HG03342 (cell line): ENCODE results near the gene APOA1.

Experiments
- ATAC-seq: cut with Tn5 transposase; IDR thresholded peaks from one replicate; pipeline ENCODE4 v1.9.1; 2021; ENCODE audit warnings: mild to moderate bottlenecking, moderate library complexity; ENCODE audit not compliant: unreplicated experiment

APOA1 gene

DNA sequence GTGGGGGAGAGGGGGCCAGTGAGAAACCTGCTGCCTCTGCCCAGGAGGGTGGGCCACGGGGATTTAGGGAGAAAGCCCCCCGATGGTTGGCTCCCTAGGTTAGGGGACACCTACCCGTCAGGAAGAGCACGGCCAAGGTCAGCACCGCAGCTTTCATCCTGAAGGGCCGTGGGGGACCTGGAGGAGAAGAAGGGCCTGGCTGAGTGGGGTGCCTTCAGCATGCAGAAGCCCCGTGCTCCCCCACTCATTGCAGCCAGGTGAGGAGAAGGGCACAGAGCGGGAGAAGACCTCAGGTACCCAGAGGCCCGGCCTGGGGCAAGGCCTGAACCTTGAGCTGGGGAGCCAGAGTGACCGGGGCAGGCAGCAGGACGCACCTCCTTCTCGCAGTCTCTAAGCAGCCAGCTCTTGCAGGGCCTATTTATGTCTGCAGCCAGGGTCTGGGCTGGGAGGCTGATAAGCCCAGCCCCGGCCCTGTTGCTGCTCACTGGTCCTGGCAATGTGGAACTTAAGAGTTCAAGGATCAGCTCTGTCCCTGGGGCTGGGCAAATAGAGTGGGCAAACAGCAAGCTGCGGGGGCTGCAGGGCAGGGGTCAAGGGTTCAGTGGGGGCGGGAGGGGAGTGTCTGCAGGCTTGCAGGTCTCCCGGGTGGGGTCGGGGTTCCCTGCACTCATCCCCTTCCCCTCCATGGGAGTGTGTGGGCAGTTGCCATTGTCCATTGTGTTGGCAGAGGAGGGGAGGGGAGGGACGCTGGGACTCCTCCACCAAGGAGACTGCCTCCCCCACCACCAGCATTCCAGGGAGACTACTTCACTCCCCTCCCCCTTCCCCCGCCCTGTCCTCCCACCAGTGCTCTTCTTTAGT lies at the start of gene APOA1:
Gene APOA1 (minus strand): TSS at position 392 of the 861 bp plus-strand sequence. CDS start 235 bp downstream, at position 157.
- ATAC-seq: no peak

DNA sequence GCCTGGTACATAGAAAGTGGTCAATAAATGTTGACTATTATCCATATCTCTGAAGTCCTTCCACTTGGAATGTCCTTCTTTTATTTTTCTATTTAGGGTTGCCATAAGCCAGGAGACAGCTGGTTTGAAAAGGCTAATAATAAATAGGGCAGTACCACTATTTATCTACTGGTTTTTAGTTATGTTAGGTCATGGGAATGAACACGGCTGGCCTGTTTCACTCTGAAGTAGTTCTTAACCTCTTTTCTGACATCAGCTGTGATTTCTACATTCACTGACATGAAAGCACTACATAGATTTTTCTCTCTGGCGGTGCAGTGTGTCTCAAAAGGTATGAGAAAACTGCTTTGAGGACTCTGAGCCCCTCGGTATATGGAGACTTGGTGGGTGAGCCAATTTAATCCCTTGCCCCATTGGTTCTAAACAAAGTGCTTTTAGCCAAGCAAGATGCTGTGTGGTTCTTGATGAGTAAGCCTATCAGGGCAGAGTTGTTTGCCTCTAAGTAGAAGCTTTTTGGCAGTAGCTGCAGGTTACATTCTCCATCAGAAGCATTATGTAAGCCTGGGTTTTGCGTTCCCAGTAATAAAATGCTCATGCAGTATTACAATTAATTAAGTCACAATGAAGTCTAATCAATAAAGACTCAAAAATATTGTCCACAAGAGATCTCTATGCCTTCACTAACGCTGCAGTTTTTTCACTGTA lies 48.7 kb upstream of the APOA1 start:
- no peak for ATAC-seq

DNA sequence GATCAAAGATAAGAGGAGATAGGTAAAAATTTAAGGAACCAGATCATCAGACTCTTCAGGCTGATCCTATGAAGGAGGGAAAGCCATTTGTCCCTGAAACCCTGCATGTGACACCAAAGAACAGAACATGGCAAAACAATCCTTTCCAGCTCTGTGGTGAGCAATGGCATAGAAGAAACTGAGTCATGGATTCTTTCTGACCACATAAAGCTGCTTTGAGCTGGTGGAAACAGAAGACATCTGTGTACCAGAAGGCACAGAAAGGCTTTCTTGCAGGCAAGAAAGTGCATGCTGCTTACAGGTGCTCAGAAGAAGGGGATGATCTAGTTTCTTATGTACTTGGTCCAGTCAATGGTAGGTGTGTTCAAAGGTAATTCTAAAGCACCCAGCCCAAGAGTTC lies 45.0 kb upstream of the APOA1 start:
- no peak for ATAC-seq

DNA sequence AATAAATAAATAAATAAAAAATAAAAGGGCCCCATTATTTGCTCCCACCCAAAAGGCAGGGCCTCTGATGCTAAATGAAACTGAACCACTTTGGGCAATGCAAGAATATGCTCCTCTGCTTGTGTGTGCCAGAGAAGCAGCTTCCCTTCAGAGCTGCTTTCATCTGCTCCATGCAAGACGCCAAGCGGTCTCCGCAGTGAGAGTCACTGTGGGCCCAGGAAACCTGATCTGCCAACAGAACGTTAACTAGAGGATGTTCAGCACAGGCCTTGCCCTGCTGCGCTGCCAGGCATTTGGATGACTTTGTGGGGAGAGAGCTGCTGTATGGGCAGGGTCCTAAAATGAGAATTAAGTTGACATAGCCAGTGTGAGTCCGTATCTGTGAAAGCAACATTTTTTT lies 43.7 kb upstream of the APOA1 start:
- no peak for ATAC-seq

DNA sequence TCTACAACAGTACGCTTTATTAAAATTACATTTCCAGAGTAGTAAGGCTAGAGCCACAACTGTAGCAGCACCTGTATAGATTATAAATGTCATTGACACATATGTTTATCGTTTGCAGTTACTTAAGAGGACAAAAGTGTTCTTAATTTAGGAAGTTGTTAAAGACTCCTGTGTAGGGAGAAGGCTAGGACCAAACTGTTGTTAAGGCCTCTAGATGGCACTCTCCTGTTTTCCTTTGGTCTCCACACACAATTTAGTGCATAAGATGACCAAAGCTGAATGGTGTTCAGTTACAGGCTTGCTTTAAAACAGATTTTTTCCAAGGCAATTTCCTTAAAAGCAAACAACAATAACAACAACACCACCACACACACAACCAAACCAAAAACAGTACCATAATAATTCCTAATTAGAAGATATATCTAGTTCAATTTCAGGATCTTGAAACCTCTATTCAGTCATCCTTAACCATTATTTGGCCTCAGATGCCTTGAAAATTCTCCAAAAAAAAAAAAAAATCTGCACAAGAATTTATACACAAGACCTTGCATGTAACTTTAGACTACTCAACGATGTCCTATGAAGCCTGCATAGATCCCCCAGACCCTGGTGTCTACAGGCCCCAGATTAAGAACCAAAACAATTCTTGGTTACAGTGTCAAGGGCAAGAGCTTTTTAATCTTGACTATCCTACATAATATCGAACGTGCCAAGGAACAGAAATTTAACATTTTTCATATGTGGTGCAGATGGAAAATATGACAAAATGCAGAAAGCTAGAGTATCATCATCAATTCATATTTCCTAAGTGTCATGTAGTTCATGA lies 42.6 kb upstream of the APOA1 start:
- ATAC-seq: no peak

DNA sequence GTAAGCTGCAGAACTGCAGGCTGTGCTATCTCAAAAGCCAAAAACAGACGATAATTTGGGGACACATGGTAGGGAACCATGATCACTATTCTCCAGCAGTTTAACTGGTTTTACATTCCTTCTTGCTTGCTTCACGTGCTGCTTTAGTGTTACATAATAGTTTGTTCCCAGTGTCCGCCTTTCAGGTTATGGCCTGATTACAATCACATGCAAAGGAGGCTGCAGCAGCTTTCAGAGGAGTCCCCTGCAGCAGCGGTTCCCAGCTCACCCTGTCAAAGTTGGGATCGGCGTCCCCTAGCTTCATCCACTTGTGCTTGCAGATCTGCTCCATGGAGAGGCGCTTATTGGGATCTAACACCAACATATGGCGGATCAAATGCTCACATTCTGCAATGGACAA lies 39.2 kb upstream of the APOA1 start:
- no peak for ATAC-seq

DNA sequence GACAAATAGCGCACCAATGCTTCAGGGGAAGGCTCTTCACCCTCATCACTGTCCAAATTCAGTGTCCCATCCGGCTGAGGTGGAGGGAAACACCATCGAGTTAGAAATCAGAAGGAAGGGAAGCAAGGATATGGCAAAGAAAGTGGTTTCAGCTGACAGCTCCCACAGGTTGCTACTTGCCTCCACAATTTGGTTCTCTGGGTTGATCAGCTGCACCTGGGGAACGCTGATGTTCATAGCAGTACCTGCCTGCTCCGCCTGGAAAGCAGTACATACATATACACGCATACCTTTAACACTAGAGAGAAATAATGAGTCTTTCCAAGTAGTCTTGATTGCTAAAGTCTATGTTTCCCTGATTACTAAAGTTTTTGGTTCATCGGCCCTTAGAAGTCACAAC lies 37.8 kb upstream of the APOA1 start:
- no peak for ATAC-seq

DNA sequence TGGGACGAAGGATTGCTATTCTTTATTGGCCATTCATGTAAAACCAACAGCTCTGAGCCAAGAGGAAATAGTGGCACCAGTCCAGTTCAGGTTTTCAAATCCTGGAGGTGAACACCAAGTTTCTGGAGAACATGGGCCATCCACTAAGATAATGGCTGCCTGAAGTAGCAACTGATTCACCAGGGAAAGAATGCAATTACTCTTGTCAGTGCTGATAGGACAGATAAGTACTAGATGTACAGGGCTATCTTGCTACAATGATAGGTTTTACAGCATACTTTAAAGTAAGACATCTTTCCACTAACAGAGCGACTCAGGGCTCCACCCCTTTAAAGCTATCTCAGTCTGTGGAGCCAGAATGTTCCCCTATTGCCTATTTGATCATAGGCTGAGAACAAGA lies 36.8 kb upstream of the APOA1 start:
- ATAC-seq: no peak

DNA sequence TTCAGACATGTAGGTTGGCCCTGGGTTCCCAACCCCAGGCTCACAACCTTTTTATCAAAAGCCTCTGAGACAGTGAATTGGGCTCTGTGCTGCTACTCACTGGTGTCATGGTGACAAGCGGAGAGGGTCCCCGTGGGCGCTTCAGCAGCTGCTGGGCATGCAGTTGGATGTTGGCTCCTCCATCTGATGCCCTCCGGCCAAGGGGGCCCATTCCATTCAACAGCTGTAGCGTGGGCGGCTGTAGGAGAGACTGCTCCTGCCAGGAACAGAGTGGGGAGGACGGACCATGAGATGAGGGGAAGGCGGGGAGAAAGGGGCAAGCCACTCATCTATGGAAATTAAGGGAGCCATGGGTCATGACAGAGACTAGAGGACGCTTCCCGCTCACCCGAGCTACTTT lies 36.0 kb upstream of the APOA1 start:
- no peak for ATAC-seq

DNA sequence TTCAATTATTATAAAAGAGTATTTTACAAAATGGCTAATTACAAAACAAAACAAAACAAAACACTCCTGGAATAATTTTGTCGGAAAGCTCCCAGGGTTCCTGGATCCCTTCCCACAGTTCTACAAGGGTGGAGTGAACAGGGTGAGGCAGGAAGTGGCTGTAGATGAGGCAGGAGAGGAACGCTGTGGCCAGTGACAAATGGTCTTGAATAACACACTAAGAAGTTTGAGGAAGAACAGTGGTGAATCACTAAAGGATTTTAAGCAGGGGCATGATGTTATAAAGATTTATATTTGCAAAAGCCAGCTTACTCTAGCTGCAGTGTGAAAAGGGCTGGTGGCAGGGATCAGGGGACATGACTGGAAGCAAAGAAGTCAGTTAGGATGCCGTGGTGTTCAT lies 33.8 kb upstream of the APOA1 start:
- ATAC-seq: no peak

DNA sequence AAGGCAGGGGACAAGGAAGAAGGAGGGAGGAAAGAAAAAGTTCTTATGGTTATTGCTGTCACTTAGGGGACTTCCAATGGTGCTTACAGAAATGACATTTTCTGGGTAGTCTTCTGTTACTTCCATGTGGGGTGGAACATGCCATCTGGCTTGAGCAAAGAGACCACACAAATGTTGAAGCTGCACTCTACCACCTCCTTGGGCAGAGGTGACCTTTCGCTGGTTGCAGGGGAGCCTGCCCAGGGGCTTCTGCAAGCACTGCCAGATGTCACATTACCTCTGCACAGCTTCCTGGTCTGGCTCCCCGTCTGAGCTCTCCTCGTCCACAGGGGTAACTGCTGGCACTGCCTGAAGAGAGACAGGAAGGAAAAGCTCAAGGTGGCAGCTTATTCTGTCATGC lies 32.6 kb upstream of the APOA1 start:
- ATAC-seq: no peak

DNA sequence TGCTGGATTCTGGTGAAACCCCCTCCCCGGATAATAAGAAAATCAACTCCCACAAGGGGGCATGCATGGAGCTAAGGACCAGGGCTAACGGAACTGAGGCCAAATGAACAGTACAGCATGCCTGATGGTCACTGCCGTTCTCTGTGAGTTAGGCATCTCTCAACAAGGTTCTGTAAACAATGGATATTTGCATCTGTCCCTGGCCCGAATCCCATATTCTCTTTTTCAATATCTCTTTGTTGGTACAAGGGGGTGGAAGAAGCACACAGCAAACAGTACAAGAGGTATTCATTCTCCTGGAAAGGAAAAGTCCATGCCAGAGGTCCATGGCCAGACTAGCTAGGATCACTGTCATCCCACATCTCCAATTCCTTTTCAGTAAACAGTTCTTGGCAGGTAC lies 32.2 kb upstream of the APOA1 start:
- no peak for ATAC-seq

DNA sequence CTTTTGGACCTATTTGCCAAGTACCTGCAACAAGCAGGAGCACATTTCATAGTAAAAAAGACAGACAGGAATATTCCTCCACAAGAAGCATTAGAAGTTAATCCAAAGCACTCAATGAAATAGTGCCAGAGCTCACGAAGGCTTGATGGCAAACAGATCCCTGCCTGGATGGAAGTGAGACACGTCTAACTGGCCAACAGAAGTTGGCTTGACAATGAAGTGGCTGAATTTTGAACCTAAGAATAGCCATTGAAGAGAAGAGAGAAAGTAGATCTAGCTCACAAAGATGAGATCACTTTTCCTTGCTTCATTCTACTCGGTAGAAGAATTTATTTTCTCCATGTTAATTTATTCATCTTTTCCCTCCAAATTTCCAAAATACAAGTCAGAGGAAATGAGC lies 30.6 kb upstream of the APOA1 start:
- no peak for ATAC-seq

DNA sequence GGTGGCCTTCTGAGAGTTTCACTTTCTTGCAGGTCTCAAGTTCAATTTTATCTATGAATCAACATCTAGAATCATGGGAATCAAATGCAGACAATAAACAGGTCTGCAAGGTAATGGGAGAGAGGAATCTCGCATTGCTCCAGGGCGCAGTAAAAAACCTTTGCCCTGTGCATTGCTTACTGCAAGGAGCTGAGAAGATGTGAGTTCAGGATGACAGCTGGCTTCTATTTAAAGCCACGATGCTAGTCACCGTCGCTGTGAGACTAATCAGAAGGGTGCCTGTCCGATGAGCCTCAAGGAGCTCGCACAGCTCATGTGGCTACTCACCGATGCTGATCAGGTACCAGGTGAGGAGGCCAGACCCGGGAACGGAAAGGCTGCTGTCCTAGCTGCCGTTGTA lies 30.2 kb upstream of the APOA1 start:
- ATAC-seq: no peak

DNA sequence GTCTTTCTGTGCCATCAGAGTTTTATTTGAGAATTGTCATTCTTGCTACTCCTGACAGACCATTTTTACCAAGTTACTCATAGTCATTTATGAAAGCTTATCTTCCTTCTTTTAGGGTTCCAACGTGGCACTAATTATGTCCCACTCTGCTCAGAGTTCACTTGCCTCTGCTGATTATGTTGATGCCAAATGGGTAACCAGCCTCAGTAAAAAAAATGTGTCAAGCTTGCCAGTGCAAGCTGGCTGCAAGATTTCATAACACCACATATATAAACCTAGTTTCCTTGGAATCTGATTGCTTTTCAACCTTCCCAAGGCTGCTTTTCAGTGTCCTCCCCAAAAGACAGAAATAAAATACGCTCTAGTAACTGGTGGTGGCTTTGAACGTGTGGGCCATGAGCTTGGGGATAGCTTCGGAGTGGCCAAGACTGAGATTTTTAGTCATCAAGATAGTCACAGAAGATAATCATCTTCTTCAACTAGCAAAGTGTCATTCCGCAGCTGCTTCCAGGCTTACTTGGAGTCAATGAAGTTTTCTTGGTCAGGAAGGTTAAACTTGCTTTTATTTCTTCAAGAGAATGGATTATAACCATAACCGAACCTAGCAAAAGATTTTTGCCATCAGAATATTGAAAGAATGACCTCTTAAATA lies 29.5 kb upstream of the APOA1 start:
- ATAC-seq: no peak

DNA sequence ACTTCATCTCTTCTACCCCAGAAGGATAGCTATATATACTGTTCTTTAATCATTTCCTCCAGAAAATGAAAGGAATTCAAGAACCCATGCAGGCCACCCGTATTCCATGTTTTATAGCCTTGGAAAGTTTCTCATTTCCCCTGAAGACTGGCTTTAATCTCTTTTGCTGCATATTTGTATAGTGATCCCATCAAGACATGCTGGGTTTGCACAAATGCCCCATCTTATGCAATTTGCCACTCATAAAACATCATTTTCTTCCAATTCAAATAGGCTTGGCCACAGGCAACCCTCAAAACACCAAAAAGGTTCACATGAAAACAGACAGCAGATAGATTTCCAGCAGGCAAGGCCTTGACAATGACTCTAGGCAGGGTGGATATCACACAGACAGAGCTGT lies 28.3 kb upstream of the APOA1 start:
- no peak for ATAC-seq

DNA sequence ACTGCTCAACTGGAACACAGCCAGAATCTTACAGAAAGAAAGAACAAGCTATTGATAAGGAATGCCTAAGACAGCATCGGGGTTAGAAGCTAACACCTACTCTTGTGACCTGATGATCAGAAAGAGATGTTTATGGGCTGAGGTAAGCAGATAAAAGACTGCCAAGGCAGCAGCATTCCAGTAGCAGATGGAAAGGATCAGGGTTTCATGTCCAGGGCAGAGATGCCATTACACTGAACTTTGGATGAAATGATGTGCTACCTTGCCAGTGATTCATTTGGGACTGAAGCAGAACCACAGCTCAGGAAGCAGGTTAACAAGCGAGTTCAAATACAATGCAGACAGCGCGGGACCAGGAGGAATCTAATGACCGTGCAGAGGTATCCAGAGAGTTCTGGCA lies 27.1 kb upstream of the APOA1 start:
- no peak for ATAC-seq

DNA sequence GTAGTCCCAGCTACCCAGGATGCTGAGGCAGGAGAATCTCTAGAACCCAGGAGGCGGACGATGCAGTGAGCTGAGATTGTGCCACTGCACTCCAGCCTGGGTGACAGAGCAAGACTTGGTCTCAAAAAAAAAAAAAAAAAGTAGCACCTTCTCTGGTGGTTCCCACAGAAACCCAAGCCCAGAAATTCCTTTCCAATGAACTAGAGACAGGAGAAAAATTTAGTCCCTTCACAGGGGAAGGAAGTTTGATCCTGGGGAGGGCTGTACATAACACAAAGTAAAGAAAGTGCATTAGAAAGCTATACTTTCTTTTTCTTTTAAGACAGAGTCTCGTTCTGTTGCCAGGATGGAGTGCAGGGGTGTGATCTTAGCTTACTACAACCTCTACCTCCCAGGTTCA lies 25.5 kb upstream of the APOA1 start:
- no peak for ATAC-seq

DNA sequence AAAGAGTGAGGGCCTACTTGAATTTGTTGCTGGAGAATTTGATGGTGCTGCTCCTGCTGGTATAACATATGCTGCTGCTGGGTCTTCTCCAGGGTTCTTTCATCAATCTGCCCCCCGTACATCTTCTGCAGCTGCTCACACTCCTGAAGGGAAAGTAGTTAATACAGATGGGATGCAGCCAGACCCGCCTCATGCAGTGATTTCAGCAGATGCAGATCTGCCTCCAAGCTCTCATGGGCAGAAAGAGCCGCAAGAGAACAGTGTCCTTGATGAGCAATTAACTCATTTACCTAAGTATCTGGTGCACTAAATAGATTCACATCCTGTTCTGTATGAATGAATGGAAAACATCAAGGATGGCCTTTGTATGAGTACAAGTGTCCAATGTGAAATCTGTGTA lies 24.8 kb upstream of the APOA1 start:
- ATAC-seq: no peak

DNA sequence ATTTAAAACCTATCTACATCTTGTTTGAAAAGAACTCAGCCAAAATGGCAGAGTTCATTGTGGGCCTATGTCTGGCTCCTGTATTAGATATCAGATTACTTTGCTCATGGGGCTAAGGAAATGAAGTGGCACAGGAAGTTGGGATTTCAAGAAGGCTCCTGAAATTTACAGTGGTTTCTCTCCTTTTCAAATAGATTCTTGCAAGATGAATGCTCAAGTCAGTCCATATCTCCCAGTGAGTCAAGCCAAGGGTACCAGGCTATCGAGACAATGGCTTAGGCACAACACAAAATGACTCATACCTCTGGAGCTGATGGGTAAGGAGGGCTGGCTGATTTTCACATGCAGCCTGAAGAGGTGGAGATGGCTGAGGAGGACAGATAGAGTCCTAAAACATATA lies 24.1 kb upstream of the APOA1 start:
- ATAC-seq: no peak

DNA sequence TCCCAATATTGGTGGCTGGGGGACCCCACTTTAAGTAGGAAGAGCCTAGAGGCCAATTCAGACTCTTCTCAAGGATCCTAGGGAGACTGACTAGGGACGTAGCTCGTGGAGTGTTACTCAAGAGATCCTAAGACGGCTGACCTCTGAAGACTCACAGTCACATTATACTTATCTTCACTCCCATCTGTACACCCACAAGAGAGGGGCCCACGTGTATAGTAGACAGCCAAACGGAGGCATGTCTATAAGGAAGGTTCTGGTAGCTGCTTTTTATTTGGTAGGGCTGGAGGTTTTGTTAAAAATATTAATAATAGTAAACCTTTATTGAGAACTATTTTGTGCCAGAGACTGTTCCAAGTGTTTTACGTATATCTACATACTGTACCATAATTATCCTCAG lies 22.9 kb upstream of the APOA1 start:
- no peak for ATAC-seq
